Measurements from ENCODE around the gene USP13.
"Not testable (repeated sequence)": the region's sequence is repeated elsewhere in the genome, so short reads cannot be mapped to it uniquely, and the experiment has no call there.

The USP13 gene

DNA sequence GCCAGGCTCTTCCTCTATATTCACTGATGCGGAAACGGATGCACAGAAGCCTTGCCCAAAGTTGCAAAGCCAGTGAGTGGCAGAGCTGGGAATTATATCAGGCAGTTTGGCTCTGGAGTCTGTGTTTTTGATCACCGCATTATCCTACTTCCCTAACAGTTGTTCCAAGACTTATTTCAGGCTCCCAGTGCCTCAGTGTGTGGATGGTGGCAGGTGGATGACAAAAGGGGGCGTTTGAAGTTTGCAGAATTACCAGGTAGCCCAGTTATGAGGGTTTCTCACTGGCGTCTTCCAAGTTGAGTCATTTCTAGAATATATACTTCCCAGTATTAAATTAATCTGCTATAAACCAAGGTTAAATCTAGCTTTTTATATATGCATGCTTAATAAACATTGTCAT is 81.0 kb downstream of the USP13 start:
- no peak for DNase-seq (ENCODE audit: low read depth in 2 of 2, low spot score in 1 of 2)

DNA sequence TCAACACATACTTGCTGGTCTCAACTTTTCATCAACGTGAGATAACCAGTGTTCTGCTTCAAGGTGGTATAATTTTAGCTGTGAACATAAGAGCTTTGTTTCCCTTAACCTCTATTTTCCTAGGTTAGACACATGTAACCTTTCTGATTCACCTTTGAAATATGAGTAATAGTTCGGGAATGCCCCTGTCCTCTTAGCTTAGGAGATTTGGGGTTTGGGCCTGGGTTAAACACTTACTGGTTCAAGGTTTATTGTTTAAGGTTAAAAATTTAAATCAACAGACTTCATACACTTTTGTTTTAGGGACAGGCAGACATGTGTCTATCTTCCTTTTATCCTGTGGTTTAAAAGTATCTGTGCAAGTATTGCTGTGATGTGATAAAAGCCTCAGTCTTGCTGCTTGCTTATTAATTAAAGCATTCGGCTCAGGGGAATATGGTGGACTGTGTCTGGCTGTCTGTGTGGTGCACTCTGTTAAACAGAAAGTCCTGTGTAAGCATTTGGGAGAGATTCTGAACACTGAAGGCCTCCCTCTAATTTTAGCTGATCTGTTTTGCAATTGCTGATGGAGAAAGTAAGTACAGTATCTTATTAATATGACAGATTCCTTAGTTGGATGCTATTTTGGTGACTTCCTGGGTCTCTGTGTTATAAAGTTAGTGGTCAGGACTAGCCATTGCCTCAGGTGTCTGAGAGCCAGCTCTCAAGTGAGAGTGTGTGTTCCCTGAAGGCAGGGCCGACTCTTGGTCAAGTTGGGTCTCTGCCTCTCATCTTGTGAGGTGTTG is 81.8 kb downstream of the USP13 start:
- DNase-seq (ENCODE audit: low read depth in 2 of 2, low spot score in 1 of 2), result no peak

DNA sequence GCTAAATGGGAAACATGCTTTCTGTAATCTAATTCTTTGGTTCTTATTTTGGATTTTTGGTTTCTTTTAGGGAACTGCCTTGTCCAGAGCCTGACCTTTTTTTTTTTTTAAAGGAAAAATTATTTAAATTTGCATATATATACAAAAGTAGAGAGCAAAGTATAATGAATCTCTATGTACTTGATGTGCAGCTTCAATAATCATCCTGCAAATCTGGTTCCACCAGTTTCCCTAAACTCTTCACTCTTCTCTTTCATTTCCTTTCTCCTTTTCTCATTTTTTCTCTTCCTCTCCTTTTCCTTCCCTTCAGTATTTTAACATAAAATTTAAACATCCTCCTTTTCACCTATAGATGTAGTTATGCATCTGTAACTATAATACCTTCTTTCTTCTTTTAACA is 82.5 kb downstream of the USP13 start:
- DNase-seq (ENCODE audit: low read depth in 2 of 2, low spot score in 1 of 2), result no peak

DNA sequence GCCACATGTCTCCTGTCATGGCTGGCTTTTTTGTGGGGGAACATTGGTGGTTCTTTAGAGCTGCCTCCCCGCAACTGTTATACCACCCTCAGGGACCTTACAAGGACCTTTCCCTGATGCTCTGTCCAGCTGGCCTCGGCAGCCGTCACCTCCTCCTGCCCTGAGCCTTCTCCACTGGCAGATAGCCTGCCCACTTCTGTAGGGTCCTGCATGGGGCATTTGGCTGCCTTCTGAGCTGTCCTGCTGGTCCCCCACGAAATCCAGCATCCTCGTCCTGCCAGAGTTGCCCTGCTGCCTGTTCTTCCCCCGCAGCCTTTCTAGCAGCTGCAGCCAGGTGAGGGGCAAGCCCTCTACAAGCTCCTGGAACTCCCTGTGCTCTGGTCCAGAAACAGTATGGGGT is 86.2 kb downstream of the USP13 start:
- no peak for DNase-seq (ENCODE audit: low read depth in 2 of 2, low spot score in 1 of 2)

DNA sequence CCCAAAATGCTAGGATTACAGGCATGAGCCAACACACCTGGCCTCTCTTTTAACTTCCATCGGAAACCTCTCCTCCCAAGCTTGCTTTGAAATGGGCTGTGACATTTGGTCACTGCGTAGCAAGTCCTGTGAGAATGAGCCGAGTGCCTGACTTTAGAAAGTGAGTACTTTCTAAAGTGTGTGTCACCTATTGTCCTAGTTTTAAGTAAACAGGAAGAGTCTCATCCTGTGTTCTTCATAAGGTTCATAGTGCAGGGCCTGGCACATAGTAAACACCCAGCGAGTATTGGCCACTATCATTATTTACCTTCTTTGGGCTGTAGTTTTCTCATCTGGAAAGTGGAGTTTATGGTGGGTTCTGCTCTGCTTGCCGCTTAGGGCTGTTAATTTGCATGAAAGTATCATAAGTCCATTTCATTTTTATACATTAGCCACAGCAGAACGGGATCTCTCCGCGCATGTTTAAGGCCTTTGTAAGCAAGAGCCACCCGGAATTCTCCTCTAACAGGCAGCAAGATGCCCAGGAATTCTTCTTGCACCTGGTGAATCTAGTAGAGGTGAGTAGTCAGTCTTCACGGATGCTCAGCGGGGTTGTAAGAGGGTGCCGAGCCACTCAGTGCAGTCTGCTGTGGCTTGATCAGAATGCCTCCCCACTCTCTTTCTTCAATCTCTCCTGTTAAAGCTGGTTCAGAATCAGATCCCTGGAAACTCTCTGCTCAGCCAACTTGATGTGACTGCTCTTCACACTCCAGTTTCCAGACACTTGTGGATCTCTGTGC is 87.2 kb downstream of the USP13 start:
- DNase-seq (ENCODE audit: low read depth in 2 of 2, low spot score in 1 of 2), result no peak

DNA sequence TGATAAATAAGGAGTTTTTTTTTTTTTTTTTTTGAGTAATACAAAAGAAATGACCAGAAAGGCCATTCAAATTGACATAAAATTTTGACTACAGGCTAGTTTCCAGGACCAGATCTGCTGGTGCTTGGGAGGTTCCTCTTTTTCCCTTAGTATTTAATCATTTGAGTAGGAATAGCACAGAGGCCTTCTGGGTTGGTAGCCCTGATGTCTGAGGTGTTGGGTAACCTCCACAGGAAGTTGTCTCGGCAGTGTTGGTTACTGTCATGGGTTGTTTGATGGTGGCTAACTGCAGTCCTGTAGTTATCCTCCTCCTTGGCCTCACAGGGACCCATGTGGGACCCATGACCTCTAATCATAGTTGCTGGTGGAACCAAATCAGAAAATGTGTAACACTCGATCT is 91.1 kb downstream of the USP13 start:
- DNase-seq (ENCODE audit: low read depth in 2 of 2, low spot score in 1 of 2), result no peak

DNA sequence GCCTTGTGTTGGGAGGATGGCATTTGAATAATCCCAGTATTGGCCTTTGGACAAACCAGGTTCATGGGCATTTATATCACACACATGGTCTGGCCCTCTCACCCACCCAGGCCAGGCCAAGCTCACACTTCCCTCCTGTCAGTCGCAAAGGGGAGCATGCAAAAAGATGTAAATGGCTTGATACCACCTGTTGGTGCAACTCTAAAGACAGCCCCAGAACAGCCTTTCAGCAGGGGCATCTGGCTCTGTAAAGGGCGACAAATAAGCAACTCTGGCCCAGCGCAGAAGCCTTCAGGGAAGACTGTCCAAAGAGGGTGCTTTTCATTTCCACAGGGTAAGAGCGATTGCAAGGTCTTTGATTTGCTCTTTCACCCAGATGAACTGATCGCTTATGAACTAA is 91.8 kb downstream of the USP13 start:
- no peak for DNase-seq (ENCODE audit: low read depth in 2 of 2, low spot score in 1 of 2)

DNA sequence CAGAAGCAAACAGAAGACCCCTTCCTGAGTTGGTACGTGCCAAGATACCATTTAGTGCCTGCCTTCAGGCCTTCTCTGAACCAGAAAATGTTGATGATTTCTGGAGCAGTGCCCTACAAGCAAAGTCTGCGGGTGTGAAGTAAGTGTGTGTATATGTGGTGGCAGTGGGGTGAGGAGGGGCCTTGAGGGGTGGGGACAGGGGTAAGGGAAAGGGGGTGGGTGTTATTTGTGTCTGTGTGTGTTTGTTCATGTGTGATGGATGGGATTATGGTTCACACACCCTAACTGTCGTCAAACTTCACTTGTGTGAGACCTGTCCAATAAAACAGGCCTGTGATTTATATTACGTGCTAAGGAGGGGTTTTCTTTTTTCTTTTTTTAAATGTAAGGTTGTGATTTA is 92.2 kb downstream of the USP13 start:
- no peak for DNase-seq (ENCODE audit: low read depth in 2 of 2, low spot score in 1 of 2)

DNA sequence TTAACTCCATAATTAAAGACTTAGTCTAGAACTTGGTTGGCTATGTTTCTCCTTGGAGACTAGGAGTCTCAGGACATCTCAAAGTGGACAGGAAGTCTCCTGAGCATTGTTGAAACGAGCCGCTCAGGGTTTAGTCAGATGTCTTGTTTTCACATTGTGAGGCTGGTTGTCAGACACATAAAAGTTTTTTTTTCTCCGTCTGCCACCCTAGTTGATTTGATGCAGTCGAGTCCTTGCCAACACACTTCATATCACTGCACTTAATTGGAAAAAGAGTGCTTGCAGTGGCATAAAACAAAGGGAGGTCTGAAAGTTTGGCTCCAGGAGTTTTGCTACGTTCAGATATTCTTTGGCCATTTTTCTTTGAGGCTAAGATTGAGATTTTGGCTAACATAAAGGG is 92.9 kb downstream of the USP13 start:
- no peak for DNase-seq (ENCODE audit: low read depth in 2 of 2, low spot score in 1 of 2)

DNA sequence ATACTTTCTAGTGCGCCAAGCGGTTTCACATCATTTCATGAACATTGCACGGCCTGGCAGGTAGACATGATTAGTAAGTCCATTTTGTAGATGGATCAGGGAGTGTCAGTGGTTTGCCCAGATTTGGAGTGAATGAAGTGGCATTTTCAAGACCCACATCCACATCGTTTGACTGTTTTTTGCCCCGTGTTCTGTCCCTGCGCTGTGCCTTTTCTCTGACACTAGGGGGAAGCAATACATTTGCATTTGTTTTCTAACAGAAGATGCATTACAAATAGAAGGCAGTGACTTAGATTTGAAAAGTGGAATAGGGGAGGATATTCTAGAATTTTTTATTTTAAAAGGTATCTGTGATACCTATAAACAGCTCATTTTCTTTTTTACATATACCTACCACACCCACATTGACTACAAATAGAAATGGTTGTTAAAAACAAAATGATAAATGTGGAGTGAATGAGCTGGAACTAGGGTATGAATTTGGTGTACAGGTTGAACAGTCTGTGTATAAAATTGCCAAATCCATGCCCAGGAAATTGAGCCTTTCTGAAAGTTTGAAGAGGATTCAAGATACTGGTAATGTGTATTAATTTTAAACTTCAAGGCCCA is 98.0 kb downstream of the USP13 start:
- no peak for DNase-seq (ENCODE audit: low read depth in 2 of 2, low spot score in 1 of 2)

DNA sequence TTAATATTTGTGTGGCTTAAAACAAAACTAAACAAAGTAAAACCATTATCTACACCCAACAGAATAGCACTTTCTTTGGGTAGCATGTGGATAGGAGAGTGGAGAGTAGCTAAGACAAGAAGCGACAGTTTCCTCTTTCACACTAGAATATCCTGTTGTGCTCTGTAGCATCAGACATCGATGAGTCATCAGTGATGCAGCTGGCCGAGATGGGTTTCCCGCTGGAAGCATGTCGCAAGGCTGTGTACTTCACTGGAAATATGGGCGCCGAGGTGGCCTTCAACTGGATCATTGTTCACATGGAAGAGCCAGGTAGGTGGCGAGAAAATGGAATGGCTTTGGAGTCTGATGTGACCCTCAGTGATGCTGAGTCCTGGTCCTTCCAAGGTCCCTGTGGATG is 108.1 kb downstream of the USP13 start:
- DNase-seq (ENCODE audit: low read depth in 2 of 2, low spot score in 1 of 2), result no peak

DNA sequence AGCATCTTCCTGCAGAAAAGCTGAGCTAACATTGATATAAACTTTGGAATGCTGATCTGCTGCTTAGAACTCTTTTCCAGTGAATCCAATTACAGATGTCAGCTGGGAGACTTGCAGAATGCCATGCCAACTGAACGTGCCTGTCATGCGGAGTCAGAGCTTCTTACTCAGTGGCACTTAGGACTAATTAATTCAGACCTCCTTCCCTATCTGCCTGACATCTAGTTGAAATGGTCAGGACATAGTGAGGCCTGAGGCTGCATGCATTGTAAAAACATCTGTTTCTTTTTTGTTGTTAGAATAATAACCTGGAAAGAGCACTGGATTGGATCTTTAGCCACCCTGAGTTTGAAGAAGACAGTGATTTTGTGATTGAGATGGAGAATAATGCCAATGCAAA is 112.6 kb downstream of the USP13 start:
- DNase-seq (ENCODE audit: low read depth in 2 of 2, low spot score in 1 of 2), result no peak

DNA sequence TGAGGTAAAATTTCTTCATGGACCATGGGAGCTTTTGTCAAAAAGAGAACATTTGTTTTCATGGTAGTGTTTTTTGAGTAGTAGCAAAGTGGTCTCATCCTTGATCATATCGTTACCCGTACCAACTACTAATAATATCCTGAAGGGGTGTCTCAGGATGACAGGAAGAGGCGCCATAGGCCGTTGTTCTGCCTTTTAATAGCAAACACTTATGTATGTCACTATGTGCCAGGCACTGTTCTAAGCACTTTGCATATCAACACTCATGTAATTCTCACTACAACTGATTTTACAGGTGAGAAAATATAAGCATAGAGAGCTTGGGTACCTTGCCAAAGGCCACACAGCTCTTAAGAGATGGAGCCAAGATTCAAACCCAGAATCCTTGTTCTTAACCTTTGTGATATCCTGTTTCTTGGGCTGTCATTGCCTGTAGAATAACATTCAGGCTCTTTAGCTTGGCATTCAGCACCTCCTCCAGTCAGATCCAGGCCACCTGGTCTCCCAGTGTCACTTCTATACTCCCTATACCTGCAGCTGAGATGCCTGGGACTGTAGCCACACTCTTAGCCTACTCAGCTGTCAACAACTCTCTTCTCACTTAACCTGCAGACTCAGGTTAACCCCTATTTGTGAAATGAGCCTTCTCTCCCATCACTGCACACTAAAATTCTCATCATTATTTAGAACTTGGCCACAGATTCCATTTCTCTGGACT is 113.7 kb downstream of the USP13 start:
- no peak for DNase-seq (ENCODE audit: low read depth in 2 of 2, low spot score in 1 of 2)

DNA sequence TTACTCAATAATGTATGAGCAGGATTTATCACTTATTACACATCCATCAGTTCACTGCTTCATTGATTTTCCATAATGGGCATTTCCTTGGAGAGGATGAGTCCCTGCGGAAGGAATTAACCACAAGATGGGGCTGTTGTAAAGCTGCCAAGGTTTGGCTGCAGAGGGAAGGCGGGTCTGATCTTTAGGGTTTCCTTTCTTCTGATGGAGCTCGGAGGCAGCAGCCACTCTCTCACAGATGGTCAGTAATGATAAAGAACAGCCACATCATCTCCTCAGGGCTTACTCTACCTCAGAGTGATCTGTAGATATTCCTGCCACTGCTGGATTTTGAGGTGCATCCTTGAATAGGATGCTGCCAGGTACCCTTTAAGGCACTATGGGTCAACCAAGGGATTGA is 115.2 kb downstream of the USP13 start:
- no peak for DNase-seq (ENCODE audit: low read depth in 2 of 2, low spot score in 1 of 2)

DNA sequence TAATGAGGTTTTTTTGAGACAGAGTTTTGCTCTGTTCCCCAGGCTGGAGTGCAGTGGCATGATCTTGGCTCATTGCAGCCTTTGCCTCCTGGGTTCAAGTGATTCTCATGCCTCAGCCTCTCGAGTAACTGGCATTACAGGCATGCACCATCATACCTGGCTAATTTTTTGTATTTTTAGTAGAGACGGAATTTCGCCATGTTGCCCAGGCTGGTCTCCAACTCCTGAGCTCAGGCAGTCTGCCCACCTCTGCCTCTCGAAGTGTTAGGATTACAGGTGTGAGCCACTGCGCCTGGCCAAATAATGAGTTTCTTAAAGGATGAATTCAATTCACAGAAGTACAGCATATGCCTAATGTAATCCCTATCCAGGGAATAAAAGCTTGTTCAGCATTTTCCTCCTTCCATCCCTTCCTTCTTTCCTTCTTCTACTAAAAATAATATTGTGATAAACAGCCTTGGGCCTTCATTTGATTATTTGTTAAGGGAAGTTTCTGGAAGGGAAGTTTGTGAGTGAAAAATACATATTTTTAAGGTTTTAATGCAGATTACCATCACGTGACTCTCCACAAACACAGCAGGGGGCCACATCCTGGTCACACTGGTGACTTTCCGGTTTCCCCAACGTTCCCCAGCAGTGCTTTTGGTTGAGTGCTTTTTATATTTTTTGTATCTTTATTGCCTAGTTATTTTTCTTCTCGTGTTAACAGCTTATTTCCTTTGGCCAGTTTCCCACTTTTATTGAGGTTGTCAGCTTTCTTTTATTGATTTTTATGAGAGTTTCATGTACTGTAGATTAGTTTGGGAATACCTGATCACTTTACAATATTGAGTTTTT is 116.8 kb downstream of the USP13 start:
- no peak for DNase-seq (ENCODE audit: low read depth in 2 of 2, low spot score in 1 of 2)

DNA sequence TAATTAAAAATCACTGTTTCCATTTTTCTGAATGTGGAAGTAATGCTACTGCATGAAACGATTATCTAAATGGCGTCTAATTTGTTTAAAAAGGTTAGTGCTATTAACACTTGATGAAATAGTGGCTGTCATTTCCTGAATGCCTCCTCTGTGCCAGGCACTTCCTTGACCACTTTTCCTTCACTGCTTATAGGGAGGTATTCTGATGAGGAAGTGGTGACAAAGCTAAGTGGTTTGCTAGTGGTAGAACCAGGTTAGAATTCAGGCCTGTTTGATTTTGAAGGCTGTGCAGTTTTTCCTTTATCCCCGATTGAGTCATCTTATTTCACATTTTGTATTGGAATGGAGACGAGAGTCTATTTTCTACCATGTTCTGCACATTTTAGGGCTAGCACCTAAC is 119.0 kb downstream of the USP13 start:
- DNase-seq (ENCODE audit: low read depth in 2 of 2, low spot score in 1 of 2), result no peak

DNA sequence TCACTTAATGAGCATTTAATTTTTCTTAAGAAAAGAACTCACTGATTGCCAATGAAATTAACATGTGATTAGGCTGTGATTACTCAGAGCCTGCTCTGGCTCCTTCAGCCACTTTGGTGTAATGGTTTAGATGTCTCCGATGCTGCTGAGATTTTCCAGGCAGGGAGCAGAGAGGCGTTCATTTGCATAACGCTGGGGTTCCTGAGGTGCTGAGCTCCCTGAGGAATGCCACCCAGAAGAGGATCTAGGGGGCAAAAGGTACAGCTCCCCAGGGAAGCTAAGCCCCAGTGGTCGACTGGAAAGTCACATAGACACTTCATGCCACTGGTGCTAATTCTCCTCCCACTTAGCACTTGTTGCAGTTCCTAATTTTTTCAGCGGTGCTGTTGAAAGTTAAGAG is 119.5 kb downstream of the USP13 start:
- no peak for DNase-seq (ENCODE audit: low read depth in 2 of 2, low spot score in 1 of 2)

DNA sequence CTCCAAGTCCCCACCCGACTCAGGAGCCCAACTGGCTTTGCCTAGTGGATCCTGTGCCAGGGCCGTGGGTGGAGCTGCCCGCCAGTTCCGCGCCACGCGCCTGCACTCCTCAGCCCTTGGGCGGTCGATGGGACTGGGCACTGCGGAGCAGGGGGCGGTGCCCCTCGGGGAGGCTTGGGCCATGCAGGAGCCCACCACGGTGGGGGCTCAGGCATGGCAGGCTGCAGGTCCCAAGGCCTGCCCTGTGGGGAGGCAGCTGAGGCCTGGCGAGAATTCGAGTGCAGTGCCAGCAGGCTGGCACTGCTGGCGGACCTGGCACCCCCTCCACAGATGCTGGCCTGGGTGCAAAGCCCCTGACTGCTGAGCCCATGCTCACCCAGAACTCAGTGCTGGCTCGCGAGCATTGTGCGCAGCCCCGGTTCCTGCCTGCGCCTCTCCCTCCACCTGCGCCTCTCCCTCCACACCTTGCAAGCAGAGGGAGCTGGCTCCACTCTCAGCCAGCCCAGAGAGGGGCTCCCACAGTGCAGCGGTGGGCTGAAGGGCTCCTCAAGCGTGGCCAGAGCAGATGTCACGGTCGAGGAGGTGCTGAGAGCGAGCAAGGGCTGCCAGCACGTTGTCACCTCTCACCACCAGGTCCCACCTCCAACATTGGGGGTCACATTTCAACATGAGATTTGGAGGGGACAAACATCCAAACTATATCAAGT is 122.7 kb downstream of the USP13 start:
- no peak for DNase-seq (ENCODE audit: low read depth in 2 of 2, low spot score in 1 of 2)

DNA sequence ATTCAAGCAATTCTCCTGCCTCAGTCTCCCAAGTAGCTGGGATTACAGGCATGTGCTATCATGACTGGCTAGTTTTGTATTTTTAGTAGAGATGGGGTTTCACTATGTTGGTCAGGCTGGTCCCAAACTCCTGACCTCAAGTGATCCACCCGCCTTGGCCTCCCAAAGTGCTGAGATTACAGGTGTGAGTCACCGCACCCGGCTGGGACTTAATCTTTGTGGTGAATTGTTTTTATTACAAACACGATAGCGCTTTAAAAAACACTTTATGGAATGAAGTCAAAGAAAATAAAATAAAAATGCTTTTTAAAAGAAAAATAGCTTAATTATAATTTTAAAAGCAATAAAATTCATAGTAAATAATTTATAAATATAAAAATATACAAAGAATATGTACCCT is 130.0 kb downstream of the USP13 start:
- not testable (repeated sequence) for DNase-seq (ENCODE audit: low read depth in 2 of 2, low spot score in 1 of 2)

DNA sequence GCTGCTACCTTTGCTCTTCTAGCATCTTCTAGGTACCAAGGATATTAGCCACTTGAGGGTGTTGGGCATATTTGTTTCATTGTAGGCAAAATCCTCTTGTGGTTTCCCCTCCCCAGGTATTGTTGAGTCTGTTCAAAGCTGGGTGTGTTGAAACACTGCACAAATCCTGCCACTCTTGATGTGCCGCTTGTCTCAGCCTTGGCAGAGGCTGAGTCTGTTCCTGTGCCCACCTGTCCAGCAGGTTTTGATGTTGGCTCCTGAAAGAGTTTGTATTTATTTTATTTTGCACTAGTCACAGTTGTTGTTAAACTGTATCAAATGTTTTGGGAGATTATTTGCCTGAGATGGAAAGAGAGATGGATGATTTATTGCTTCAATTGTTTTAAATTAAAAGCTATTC is 136.2 kb downstream of the USP13 start:
- no peak for DNase-seq (ENCODE audit: low read depth in 2 of 2, low spot score in 1 of 2)
